Posterior vena cava (tissue), 2 donors: ENCODE results near the gene SAT2. TPM values are rescaled to one million over a fixed set of nuclear protein-coding genes. Genes with fewer than 3 reads are reported as not detected.
"Not testable (repeated sequence)": the region's sequence is repeated elsewhere in the genome, so short reads cannot be mapped to it uniquely, and the experiment has no call there.

Source experiments
- DNase-seq: peaks from one replicate; pipeline ENCODE4 v3.0.0-alpha.2; 2020; ENCODE audit warnings: low spot score
- intact Hi-C, 2 donors: fragments of 100-400 bp; cut with DNase I; formaldehyde crosslinking; loops; one replicate each; pipeline versions ENCODE4 v1.14.1 to v1.14.2; 2022 to 2023
- total RNA-seq, 2 donors: library from RNA; stranded (reverse); fragmentation: NEBNext Ultra II Directional; extraction: Animal tissue kit (Norgen Biotek cat#: 25700); gene quantifications; one replicate each; pipeline ENCODE4 v1.2.1, GENCODE V29; 2021
- donor health status: DM: yes; HTN: yes; CAD: no.
- donor health status: DM: yes; HTN: yes; CAD: no.

Gene SAT2
- total RNA-seq, 2 donors from 2014 or later = 40.7 to 63.3 TPM

DNA sequence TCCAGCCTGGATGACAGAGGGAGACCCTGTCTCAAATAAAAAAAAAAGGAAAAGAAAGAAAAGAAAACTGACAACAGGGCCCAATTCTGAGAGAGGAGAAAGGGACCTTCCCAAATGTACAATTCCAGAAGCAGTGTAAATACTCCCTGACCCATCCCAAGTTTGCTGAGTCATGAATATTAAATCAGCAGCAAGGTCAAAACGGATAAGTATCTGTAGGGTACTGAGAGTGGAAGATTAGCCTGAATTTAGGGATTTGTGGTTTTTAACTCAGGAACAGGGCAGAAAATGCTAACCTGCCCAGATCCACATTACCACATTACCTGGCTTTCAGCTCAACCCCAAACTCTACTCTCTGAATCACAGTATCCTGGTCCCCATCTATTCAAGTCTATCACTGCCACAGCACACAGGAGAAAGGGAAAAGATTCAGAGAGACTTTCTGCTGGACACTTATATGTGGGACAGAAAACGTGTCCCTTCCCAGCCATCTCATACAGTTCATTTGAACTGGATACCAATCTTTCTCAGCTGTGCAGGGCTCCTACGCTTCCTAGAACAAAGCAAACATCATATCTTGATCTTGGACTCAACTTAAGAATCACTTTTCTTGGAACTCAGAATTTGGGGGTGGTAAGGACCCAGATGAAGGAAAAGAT is 15.9 kb downstream of the SAT2 start:
- intact Hi-C loops = no loop called here
- DNase-seq = no peak

DNA sequence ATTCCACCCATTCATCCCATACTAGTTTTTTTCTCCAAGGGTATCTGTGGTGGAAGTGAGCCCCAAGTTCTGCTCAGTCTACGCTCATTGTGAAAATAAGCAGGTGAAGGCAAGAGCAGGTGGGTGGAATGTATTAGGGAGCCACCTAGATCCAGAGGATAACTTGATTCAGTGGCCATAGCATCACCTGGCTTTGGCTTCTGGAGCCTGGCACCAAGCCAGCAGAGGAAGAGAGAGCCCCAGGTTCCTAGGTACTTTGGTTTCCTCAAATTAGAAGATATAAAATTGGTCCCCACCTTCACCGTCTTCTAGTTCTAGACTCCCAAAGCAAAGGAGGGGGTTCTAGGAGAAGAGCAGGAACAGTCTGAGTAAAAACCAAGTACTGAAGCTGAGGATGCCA is 17.0 kb downstream of the SAT2 start:
- intact Hi-C loops = no loop called here
- DNase-seq = no peak

DNA sequence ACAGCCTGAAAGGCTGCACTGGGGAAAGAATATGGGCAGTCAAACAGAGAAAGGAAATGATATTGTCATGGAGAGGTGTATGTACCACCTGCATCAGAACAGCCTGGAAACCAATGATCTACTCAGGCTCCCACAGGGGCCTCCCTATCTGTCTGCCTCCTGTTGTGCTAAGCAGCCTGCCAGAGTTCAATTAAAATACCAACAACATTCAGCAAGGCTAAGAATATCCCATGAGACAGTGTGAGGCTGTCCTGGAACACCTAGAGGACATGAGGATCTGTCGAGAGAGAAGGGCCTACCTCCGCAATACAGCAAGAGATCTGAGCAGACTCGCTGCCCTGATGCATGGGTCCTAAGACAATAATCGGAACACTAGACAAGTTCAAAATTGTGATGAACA is 21.3 kb downstream of the SAT2 start:
- no peak for DNase-seq
- intact Hi-C loops = loop anchor here in 1 of 2 donors (2.0 kb wide), 1 partner anchor 15 kb away; the partner anchor contains the start of gene SOX15

DNA sequence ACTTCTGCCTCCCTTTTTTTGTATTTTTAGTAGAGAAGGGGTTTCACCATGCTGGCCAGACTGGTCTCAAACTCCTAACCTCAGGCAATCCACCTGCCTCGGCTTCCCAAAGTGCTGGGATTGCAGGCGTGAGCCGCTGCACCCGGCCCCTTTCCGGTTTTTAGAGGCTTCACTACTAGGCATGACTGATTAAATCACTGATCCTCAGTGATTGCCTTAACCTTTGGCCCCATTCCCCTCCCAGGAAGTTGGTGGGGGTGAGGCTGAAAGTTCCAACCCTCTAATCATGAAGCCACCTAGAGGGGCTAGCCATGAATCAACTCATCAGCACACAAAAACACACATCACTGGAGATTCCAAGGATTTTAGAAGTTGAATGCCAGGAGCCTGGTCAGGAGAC is 30.1 kb downstream of the SAT2 start:
- not testable (repeated sequence) for DNase-seq

DNA sequence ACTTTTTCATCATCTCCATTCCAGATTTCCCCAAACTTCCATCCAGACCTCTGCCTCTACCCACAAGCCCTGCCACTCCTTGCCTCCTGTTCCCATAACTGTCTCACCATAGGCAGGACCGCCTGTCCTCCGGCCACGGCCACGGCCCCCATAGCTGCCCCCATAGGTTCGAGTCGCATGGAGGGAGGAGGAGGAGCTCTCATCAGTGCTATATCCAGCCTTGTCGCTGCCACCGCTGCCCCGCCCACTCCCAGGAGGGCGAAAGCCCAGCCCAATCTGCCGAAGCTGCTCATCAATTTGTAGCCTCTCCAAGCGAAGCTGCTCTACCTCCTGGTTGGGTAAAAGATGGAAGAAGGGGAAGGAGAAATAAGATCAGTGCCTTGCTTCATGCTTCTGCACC is 34.3 kb downstream of the SAT2 start:
- intact Hi-C loops = no loop called here
- peak; percentile 65 for DNase-seq

More for the DNA sequence above, 30.1 kb downstream of the SAT2 start:
- intact Hi-C loops = not testable (repeated sequence)

DNA sequence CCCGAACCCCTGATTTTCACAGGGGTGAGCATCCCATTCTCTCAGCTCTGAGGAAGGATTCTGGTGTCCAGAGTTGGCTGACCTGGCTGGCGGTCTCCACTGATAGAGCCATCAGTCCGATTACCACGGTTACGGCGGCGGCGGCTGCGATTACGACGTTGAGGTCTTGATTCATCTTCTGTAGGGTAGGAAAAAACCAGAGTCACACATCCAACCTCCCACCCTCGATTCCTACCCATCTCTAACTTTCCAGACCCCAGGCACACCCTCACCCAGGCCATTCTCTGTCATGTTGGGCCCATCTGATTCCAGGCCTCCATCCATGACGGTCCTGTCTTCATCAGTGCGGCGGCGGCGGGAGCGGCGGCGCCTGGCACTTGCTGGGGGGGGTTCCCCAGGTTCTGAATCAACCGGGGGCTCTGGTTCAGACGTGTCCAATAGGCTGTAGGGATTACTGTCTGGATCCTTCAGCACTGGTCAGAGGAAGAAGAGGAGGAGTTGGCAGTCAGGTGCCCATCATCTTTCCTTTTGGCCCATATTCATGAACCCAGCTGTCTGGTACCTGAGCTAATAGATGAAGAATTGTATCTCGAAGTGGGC is 35.1 kb downstream of the SAT2 start:
- intact Hi-C loops = no loop called here
- peak; percentile 58 for DNase-seq

DNA sequence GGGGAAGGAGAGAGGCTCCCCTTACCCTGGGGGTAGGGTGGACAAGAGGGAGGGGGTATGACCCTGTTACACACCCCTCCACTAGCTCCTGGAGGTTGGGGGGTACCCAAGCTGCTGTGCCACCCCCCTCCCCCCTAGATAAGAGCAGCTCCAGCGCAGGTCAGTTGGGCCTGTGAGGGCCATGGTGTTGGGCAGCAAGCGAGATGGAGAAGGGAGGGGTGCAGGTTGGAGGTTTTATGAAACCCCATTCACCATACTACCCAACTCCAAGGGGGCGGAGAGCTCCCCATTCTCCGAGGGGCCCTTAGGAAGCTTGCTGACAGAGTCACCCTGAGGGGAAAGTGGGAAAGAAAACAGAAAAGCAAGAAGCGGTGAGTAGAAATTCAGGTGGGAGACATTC is 36.0 kb downstream of the SAT2 start:
- intact Hi-C loops = loop anchor here in 1 of 2 donors (2.0 kb wide), 1 partner anchor 15 kb away; no protein-coding TSS in a partner anchor
- peak; percentile 66 for DNase-seq

DNA sequence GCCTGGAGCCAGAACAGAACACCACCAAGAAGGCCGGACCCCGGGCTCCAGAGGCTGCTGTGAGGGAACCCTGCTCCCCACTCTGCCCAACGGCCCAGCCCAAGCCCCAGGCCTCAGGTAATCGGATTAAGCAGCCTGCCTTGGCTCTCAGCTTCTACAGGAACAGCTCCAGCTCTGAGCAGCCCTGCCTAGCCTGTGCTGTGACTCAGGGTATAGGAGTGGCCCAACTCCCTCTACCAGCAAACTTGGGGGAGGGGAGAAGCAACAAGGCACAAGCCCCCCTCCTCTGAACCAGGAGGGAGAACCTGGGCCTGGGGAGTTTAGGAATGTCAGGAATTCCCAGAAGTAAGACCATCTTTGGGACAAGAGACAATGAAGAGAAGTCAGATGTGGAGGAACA is 36.9 kb downstream of the SAT2 start:
- intact Hi-C loops = loop anchor here in 1 of 2 donors (2.0 kb wide), 1 partner anchor 16 kb away; no protein-coding TSS in a partner anchor
- DNase-seq = peak; percentile 75

DNA sequence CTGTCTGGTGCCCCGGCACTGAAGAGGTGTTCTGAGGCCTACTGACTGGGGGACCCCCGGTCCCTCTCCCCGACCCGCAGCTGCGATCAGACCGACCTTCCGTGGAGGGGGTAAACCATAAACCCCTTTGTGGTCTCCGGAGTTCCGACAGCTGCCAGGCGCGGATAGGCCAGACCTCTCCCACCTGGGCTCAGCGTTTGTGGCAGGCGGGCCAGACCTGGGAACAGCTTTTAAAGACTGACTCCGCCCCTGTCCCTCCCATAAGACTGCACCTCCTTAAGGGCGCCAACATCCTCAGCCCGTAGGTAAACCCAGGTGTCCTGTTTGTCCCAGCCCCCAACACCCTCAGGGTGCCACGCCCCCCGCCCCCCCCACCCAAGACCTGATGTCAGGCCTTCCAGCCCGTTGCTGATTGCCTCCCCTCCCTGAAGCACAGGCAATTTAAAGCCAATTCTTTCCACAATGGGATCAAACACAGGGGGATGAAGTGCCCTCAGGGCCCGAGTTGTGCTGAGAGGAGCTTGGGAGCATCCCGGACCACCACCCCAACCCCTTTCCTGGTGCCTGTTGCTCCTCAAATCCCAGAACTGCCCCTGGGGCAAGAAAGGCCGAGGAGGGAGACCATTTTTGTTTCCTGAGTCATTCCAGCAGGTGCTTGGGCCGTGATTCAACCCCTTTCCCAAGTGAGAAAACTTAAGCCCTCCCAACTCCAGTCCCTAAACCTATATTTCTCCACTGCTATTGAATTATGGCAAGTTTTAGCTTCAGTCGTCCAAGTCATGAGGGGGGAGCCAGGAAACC is 37.5 kb downstream of the SAT2 start, which contains the start of gene SOX15:
Gene SOX15 (minus strand): TSS at position 204 of the 801 bp plus-strand sequence. CDS start 418 bp downstream, outside the sequence.
- DNase-seq = peak; percentile 77
- intact Hi-C loops = loop anchor here in 1 of 2 donors (2.0 kb wide), 1 partner anchor 17 kb away; no protein-coding TSS in a partner anchor

DNA sequence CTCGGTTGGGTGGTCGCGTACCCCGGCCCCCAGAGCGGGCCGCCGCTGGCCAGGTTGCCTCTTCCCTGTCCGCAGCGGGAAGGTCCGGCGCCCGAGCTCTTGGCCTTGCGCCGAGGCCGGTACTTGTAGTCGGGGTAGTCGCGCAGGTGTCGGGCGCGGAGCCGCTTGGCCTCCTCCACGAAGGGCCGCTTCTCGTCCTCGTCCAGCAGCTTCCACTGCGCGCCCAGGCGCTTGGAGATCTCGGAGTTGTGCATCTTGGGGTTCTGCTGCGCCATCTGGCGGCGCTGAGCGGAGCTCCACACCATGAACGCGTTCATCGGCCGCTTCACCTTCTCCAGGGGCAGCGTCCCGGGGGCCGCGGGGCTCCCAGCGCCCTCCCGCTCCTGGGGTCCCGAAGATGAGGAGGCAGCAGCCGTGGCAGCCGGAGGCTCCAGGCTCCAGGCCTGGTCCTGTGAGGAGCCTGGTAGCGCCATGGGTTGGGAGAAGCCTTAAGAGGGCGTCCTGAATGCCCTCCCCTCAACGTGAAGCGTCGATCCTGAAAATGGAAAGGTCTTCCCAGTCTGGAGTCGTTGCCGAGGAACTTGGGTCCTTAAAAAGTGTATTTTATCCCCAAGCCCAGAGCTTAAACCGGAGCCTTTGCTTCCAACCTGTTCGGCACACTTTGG is 38.3 kb downstream of the SAT2 start:
- intact Hi-C loops = no loop called here

DNA sequence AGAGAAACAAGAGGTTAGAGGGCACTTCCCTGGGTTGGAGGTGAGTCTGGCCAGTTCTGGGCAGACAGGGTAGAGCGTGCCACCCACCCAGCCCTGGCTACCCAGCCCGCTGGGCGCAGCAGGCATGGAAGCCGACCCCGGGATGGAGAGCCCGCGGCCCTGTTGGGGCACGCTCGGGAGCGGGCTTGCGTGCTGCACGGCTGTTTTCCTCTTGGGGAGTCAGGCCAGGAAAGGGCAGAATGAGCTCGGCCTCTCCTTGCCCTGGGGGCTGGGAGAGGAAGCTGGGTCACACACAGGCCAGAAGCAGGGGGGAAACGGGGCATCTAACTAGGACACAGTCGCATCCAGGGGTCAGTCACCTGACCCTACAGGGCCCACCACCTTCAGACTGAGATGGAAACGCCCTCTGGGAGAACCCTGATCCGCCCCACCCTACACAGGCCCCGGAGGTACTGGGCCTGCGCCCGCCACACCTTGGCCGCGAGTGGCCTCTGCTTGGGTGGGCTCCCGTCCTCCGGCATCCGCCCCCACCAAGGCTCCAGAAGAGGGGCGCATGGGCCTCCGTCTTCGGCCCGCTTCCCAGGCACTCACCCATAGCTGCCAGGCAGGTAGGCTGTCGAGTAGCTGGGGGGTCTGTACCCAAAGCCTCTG is 38.9 kb downstream of the SAT2 start:
- intact Hi-C loops = no loop called here
- DNase-seq = no peak

More for the DNA sequence above, 38.3 kb downstream of the SAT2 start:
- peak; percentile 96 for DNase-seq

DNA sequence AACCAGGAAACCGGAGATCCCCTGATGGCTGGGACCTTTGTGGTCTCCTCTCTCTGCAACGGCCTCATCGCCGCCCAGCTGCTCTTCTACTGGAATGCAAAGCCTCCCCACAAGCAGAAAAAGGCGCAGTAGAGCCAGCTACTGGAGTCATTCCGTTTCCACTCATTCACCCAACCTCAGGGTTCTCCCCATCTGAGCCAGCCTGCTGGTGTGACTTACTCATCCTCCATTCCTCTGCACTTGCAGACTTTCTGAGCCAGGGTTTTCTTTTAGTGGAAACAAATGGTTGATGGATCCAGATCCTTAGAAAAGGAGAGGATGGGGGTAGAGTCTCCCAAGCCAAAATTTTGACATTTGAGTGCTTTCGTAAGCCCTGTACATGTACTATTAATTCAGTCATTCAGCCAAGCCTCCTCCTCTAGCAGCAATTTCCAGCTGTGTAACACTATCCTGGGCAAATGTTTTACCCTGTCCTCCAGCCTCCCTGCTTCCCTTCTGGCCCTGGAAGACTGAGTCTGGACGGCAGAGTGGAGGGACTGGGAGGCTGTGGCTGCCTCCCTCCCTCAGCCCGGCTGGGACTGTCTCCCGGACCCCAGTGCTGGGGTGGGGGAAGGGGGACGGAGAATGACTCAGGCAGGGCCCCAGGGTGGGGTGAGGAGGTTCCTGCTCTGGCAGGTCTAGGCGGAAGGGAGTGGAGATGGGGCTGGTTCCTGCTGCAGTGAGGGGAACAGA is 40.0 kb downstream of the SAT2 start:
- intact Hi-C loops = no loop called here
- peak; percentile 85 for DNase-seq

DNA sequence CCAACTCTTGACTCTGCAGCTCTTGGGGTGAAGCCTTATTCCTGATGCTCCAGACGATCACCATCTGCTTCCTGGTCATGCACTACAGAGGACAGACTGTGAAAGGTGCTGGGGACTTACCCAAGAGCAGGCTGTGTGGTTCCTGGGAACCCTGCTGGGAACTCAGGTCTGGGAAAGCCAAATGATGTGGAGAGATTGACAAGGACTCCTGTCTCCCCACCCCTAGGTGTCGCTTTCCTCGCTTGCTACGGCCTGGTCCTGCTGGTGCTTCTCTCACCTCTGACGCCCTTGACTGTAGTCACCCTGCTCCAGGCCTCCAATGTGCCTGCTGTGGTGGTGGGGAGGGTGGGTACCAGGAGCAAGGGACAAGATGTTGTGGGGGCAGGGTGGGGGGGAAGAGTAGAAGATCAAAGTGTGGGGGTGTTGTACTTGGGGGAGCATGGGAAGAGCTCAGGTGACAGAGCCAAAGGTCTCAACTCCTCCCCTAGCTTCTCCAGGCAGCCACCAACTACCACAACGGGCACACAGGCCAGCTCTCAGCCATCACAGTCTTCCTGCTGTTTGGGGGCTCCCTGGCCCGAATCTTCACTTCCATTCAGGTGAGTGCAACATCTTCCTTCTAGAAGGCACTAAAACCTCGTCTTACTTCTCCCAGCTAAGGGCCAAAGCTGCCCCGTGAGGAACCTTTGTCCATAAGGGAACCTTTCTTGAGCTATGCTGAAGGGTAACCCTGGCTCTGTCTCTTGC is 40.8 kb downstream of the SAT2 start:
- intact Hi-C loops = no loop called here
- peak; percentile 62 for DNase-seq

DNA sequence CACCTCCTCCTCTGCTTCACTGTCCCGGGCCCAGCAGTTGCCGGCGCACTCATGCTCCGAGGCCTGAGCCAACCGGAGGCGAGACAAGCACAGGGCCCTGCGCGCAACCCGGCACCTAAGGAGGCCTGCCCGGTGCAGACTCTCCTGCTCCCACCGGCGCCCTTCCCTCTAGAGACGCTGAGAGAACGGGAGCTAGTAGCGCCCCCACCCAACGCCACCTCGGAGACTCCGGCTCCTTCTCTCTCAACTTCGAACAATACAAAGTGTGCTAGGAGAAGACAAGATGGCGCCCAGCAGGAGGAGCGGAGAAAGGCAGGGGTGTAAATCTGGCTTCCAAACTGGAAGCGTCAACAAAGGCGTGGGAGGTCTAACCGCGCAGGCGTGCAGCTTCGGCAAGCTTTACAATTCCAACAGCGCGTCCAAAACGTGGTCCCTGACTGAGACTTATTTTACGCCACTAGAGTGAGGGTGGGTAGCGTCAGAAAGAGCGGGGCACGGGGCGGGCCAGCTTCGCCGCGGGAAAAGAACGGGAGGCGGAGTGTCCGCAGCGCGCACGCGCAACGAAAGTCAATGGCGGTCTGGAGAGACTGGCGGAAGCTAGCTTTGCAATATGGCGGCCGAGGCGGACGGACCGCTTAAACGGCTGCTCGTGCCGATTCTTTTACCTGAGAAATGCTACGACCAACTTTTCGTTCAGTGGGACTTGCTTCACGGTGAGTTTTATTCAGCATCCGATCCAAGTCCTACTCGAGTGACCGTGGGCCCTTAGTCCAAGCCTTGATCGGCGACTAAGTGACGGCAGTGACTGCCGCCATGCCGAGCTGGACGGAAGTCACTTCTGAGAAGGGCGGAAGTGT is 44.1 kb downstream of the SAT2 start, which contains the start of gene MPDU1:
Gene MPDU1 (plus strand): TSS at position 600 of the 857 bp plus-strand sequence. CDS start 11 bp downstream, at position 611.
- DNase-seq = peak; percentile 99
- intact Hi-C loops = no loop called here

DNA sequence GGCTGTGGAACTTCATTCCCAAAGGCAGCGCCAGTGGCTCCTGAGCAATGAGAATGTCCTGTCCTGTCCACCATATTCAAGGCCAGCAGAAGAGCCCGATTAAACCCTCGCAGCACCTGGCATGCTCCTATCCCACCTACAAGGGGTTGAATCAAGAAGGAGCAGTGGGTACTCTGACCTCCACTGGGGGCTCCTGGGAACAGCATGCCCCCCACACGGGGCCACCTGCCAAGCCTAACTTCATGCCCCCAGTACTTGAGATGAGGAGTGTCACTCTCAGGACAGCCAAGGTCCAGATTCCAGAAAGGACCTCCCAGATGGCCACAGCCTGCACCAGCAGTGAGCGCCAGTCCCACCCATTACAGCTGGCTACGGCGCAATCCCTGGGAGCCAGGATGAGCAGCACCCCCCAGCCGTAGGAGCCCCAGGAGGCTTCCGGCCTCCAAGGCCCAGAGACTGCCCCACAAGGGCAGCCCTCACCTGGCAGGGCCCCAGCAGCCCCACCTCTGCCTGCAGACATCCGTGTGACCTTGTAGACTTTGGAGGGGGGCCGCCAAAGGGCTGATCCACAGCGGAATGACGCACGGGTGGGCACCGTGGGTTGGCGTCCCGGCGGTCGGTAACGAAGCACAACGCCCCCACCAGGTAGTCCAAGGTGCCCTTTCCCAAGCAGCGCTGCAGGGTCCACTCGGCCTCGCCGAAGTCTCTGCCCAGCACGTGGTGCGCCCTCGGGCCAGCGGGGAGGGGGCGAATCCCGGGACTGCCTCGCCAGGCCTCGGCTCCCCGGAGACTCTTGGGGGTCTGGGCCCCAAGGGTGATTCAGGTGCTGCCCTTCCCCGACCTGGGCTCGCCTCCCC is 45.0 kb downstream of the SAT2 start:
- intact Hi-C loops = no loop called here
- DNase-seq = peak; percentile 84
